GM18861 (cell line): ENCODE results near the gene OR5K3.
"Not testable (repeated sequence)": the region's sequence is repeated elsewhere in the genome, so short reads cannot be mapped to it uniquely, and the experiment has no call there.

Source experiments
- ATAC-seq: cut with Tn5 transposase; IDR thresholded peaks from one replicate; pipeline ENCODE4 v1.9.1; 2021; ENCODE audit not compliant: unreplicated experiment

OR5K3 gene, protein sequence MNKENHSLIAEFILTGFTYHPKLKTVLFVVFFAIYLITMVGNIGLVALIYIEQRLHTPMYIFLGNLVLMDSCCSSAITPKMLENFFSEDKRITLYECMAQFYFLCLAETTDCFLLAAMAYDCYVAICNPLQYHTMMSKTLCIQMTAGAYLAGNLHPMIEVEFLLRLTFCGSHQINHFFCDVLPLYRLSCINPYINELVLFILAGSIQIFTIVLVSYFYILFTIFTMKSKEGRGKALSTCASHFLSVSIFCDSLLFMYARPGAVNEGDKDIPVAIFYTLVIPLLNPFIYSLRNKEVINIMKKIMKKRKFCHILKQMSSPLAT

DNA sequence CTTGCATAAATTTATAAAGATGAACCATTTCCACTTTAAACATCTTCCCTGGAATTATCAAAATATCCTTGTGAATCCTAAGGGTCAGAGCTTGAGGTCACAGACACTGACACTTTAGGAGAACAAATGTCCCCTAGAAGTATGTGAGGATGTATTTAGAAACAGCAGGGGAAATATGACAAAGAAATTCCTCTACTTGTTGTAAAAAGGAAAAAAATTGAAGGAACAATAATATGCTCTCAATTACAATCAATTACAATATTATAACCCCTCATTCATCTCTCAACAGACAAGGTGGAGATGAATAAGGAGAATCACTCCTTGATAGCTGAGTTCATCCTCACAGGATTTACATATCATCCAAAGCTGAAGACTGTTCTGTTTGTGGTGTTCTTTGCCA is at the start of gene OR5K3:
OR5K3 (plus strand) TSS at position 301 of the 400 bp plus-strand sequence; CDS start at position 301, 0 bp downstream.
- ATAC-seq, result no peak

DNA sequence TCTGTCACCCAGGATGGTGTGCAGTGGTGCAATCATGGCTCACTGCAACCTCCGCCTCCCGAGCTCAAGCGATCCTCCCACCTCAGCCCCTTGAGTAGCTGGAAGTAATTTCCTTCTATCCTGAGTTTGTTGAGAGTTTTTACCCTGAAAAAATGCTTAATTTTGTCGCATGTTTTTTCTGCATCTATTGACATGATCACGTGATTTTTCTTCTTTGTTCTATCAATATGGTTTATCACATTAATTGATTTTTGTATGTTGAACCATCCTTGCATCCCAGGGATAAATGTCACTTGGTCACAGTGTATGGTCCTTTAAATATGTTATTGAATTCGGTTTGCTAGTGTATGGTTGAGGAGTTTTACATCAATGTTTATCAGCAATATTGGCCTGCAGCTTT is 48.7 kb upstream of the OR5K3 start:
- ATAC-seq, result no peak

- ATAC-seq, result peak; percentile 59
Measured at GRCh38 chr3:98343647-98344507, 46.6 kb upstream of the OR5K3 start.

- ATAC-seq, result no peak
Measured at GRCh38 chr3:98350082-98350481, 40.4 kb upstream of the OR5K3 start.

DNA sequence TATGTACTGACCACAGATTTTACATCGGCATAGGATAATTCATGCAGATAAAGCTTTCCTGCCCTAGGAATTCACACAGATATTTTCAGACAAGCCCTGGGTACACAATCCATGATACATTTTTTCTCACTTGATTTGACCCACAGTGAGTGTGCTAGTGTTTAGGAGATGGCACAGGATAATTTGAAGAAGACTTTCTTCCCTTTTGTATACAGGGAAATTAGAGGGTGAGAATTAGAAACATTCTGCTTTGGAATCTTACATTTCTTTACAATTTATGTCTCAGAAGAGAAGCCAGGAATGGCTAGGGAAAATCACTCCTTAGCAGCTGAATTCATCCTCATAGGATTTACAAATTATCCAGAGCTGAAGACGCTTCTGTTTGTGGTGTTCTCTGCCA is 36.9 kb upstream of the OR5K3 start, which contains the start of gene OR5K4:
OR5K4 (plus strand) TSS at position 301 of the 400 bp plus-strand sequence; CDS start at position 301, 0 bp downstream.
- ATAC-seq, result no peak

- ATAC-seq, result no peak
Measured at GRCh38 chr3:98359250-98359649, 31.2 kb upstream of the OR5K3 start.

GRCh38 chr3:98359993-98360675 is 30.3 kb upstream of the OR5K3 start:
- peak; percentile 60 for ATAC-seq

DNA sequence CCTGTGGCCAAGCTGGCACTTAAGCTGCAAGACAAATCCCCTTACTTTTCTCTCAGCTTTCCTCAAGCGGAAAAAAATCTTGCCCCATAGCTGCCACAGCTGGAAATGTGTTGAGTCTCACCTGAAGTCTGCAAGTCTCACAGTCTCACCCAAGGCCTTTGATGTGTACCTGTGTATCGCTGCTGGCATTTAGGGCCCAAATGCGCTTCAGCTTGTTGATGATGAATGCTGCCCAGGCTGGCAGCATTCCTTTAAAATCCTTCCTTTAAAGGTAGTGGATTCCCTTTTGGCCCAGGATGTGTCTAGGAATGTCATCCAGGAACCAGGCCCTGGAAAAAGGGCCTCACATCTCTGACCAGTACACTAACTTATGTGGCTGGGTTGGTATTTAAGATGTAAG is 29.8 kb upstream of the OR5K3 start:
- ATAC-seq, result no peak

- peak; percentile 40 for ATAC-seq
Measured at GRCh38 chr3:98361289-98361688, 29.2 kb upstream of the OR5K3 start.

GRCh38 chr3:98367464-98368246 is 22.8 kb upstream of the OR5K3 start:
- ATAC-seq, result no peak

- no peak for ATAC-seq
Measured at GRCh38 chr3:98371186-98371585, 19.3 kb upstream of the OR5K3 start.

GRCh38 chr3:98371853-98372252 is 18.6 kb upstream of the OR5K3 start:
- no peak for ATAC-seq

GRCh38 chr3:98372445-98372844 is 18.0 kb upstream of the OR5K3 start:
- ATAC-seq, result no peak

DNA sequence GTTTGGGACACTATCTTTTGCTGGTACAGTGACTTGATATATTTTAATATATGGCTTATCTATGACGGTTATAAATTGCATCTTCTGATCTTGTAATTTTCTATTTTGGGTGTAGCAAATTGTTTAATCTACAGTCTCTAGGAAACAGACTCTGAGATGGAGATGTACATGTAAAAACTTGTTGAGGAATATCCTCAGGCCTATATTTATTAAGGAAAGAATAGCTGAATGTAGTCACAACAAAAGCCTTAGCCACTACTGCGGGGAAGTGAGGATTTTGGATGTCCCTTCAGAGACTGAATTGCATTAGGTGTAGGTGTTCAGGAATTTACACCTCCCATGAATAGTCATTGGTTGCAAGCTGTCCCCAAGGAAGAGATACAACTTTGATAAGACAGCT is 13.8 kb upstream of the OR5K3 start:
- ATAC-seq, result no peak

DNA sequence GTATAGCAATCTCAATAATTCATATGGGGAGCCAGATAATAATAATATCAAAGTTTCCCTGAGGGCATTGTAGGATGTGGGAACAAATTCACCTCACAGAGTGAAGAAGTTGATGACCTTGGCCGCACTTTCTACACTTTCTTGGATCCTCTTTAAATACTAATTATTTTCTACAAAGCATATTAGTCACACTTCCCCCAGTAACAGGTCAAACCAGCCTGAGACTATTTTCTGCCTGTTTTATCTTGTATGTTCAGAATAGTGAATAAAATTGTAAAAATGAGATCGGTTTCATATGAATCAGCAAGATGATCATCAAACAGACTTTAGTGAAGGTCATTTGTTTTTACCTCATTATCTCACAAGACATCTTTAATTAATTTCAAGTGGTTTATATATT is 2.3 kb upstream of the OR5K3 start:
- no peak for ATAC-seq

DNA sequence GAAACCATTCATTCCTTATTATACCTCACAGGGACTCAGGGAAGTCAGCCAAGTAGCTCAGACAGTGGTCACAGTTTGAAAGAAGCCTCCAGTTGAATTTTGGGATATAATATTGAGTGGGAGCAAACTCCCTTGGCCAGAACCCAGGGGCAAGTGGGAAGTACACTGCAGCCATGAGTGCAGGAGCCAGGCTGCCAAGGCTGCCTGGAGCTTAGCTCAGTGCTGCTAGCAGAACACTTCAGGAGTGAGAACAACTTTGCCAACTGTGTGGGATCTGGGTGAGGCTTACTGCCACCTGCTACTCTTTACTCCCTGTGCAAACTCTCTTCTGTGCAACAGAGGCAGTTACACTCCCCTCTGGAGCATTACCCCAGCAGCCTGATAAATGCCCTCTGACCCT is 4.6 kb downstream of the OR5K3 start:
- ATAC-seq, result no peak

DNA sequence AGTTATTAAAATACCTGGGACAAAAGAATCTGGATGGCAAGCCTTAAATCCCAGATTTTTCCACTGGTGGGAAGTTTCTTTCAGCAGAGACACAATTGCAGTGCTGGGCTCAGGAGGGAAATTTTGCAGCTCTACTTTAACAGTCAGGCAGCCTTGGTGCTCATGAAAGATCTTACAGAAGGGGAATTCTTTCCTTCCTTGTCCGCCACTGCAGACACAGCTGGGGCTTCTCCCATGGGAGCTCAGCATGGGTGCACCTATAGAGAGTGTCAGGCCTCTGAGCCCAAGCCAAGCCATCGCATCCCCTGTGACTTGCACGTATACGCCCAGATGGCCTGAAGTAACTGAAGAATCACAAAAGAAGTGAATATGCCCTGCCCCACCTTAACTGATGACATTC is 6.0 kb downstream of the OR5K3 start:
- not testable (repeated sequence) for ATAC-seq

DNA sequence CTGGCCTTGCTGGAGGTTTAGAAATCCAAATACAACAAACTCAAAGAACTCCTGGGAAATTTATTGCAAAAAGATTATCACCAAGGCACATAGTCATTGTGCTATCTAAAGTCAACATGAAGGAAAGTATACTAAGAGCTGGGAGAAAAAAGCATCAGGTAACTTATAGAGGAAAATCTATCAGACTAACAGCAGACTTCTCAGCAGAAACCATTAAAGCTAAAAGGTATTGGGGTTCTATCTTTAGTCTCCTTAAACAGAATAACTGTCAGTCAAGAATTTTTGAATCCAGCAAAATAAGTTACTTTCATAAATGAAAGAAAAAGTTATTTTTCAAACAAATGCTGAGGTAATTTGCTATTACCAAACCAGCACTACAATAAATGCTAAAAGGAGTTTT is 8.0 kb downstream of the OR5K3 start:
- ATAC-seq, result no peak

- ATAC-seq, result no peak
Measured at GRCh38 chr3:98402507-98402906, 12.0 kb downstream of the OR5K3 start.

- ATAC-seq, result no peak
Measured at GRCh38 chr3:98404010-98404409, 13.5 kb downstream of the OR5K3 start.

DNA sequence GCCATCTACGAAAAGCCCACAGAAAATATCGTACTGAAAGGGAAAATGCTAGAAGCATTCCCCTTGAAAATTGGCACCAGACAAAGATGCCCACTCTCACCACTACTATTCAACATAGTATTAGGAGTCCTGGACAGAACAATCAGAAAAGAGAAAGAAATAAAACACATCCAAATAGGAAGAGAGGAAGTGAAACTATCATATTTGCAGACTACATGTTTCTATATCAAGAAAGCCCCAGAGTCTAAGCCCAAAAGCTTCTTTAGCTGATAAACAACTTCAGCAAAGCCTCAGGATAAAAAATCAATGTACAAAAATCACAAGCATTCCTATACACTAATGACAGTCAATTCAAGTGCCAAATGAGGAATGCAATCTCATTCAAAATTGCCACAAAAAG is 15.6 kb downstream of the OR5K3 start:
- ATAC-seq, result no peak
